A673 (cell line): ENCODE measurements around the gene RELN. TPM values are rescaled to one million over a fixed set of nuclear protein-coding genes. Genes with fewer than 3 reads are reported as not detected.
A peak's percentile ranks its signal among the peaks of the same experiment; 100 is the strongest.

ENCODE experiments used
- BruUV-seq: library from RNA; stranded (reverse); fragments of 400-500 nt; replicated peaks from 2 replicates; lab custom pipeline; 2021; lab: Mats Ljungman, UMichigan
- CTCF ChIA-PET: fragments of 300-600 bp; sonication (Branson Sonifier 250); formaldehyde crosslinking; loops from one replicate; lab custom pipeline; 2022; ENCODE audit warnings: antibody characterized with exemption; lab: Charles Lee
- POLR2A ChIA-PET: fragments of 300-600 bp; sonication (Branson Sonifier 250); formaldehyde crosslinking; loops from one replicate; lab custom pipeline; 2022; ENCODE audit warnings: antibody characterized with exemption; ENCODE audit not compliant: low non-redundant PET; lab: Charles Lee
- DNase-seq: peaks from one replicate; pipeline ENCODE4 v3.0.0-alpha.2; 2015; ENCODE audit warnings: low spot score
- H3K27ac ChIP-seq: fragments of 200-600 bp; sonication (generic); 2 replicates; pipeline ENCODE4 v1.5.1; 2016; ENCODE audit warnings: mixed run types, low read depth, mild to moderate bottlenecking, mixed read lengths, antibody characterized with exemption, low read length; ENCODE audit not compliant: poor library complexity, severe bottlenecking
- H3K27me3 ChIP-seq: fragments of 200-600 bp; sonication (generic); replicated peaks from 2 replicates; pipeline ENCODE4 v1.6.1; 2017; ENCODE audit warnings: mixed run types, low read depth, mild to moderate bottlenecking, mixed read lengths, antibody characterized with exemption, low read length; ENCODE audit not compliant: insufficient read depth, poor library complexity
- H3K36me3 ChIP-seq: fragments of 200-600 bp; sonication (generic); 2 replicates; pipeline ENCODE4 v1.6.1; 2016; ENCODE audit warnings: mixed run types, mild to moderate bottlenecking, mixed read lengths, antibody characterized with exemption, low read length; ENCODE audit not compliant: insufficient read depth, poor library complexity, severe bottlenecking
- H3K4me1 ChIP-seq: fragments of 200-600 bp; sonication (generic); 2 replicates; pipeline ENCODE4 v1.6.1; 2017; ENCODE audit warnings: mixed run types, mild to moderate bottlenecking, mixed read lengths, antibody characterized with exemption, low read length; ENCODE audit not compliant: insufficient read depth, poor library complexity, severe bottlenecking
- H3K4me3 ChIP-seq: fragments of 200-600 bp; sonication (generic); 2 replicates; pipeline ENCODE4 v1.5.1; 2016; ENCODE audit warnings: low read depth, mixed run types, mild to moderate bottlenecking, mixed read lengths, low read length; ENCODE audit not compliant: poor library complexity, severe bottlenecking
- H3K9me3 ChIP-seq: fragments of 200-600 bp; sonication (generic); 2 replicates; pipeline ENCODE4 v1.6.1; 2016; ENCODE audit warnings: mixed run types, low read depth, mild to moderate bottlenecking, mixed read lengths, antibody characterized with exemption, low read length; ENCODE audit not compliant: poor library complexity, severe bottlenecking
- EZH2 ChIP-seq: fragments of 200-600 bp; sonication (generic); IDR thresholded peaks from 2 replicates; pipeline ENCODE4 v1.6.1; 2017; ENCODE audit warnings: borderline replicate concordance, low read depth, mild to moderate bottlenecking, mixed read lengths, antibody characterized with exemption, low read length; ENCODE audit not compliant: poor library complexity, severe bottlenecking
- intact Hi-C: fragments of 100-400 bp; cut with micrococcal nuclease; formaldehyde crosslinking; loops from one replicate; pipeline ENCODE4 v1.10.0; 2022; ENCODE audit not compliant: unreplicated experiment
- total RNA-seq: library from RNA; stranded (reverse); gene quantifications from 2 replicates; pipeline ENCODE4 v1.2.3, GENCODE V29; 2021
- TF ChIP-seq, protein P1 (sequence below): fragments of 300-800, 200-600 bp; sonication (generic); conservative IDR thresholded peaks from 2 replicates; pipeline ENCODE4 v1.5.1; 2017; ENCODE audit warnings: low read depth, mild to moderate bottlenecking, antibody characterized with exemption, low read length, moderate library complexity, mixed read lengths

The RELN gene
- total RNA-seq, 1 experiment from 2014 or later = not detected

DNA sequence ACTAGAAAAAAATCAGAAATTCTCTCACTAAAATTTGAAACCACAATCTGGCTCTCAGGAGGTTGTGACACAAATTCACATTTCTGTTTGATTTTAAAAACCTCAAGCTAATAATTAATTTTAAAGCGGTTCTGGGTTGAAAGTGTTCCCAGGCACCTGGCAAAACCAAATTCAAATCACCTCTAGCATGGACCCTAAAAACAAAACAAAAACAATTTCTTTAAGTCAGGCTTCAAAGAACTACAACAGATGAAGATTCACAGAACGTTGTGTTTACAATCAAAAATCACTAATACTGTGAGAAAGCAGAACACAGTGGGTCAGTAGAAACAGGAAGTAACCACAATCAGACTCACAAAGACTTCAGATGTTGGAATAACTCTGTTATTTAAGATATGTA, 7.2 kb upstream of the RELN start:
- H3K27me3 ChIP-seq = peaks cover 8% of the 10 kb centered on the region
- peak overlapping the region; percentile 39 for H3K27ac ChIP-seq
- CTCF ChIA-PET = no interaction called here
- DNase-seq = peak; percentile 3
- intact Hi-C loops = no loop called here
- H3K4me3 ChIP-seq = no peak overlapping the region
- H3K4me1 ChIP-seq = no peaks in the 10 kb centered on the region
- TF ChIP-seq EZH2 = no peak
- TF ChIP-seq, protein P1, sequence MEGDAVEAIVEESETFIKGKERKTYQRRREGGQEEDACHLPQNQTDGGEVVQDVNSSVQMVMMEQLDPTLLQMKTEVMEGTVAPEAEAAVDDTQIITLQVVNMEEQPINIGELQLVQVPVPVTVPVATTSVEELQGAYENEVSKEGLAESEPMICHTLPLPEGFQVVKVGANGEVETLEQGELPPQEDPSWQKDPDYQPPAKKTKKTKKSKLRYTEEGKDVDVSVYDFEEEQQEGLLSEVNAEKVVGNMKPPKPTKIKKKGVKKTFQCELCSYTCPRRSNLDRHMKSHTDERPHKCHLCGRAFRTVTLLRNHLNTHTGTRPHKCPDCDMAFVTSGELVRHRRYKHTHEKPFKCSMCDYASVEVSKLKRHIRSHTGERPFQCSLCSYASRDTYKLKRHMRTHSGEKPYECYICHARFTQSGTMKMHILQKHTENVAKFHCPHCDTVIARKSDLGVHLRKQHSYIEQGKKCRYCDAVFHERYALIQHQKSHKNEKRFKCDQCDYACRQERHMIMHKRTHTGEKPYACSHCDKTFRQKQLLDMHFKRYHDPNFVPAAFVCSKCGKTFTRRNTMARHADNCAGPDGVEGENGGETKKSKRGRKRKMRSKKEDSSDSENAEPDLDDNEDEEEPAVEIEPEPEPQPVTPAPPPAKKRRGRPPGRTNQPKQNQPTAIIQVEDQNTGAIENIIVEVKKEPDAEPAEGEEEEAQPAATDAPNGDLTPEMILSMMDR = no peak
- H3K9me3 ChIP-seq = no peaks in the 10 kb centered on the region
- no TSS peak for BruUV-seq
- no peaks in the 10 kb centered on the region for H3K36me3 ChIP-seq
- POLR2A ChIA-PET = no interaction called here

DNA sequence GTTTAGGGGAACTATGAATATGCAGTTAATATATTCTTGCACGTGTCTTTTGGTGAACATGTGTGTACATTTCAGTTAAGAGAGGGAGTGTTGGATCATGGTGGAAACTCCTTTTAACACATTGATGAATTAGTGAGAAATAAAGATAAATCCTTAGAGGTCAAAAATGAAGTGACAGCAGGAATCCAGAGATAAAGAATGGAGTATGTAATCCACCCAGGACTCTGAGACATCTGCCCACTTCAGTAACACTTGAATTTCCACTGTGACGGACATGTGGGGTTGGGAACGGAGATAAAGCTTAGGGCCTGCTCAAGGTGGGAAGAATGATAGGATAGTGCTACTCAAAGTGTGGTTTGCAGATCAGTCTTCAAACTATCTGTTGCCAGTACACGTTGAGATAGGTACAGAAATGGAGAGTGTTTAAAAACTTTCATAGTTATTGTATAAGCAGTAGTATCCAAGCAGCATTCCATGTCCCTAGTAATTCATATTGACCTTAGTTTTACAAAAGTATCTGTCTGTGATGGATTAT, 6.6 kb upstream of the RELN start:
- no TSS peak for BruUV-seq
- Histone ChIP-seq H3K27ac (no peak overlapping the region), H3K4me1 (peaks cover 1% of the 10 kb centered on the region), H3K27me3 (peaks cover 13% of the 10 kb centered on the region), H3K4me3 (no peak overlapping the region), H3K9me3 (no peaks in the 10 kb centered on the region), H3K36me3 (no peaks in the 10 kb centered on the region)
- DNase-seq = no peak
- CTCF ChIA-PET = no interaction called here
- no peak for TF ChIP-seq EZH2
- TF ChIP-seq, protein P1 = no peak
- POLR2A ChIA-PET = no interaction called here
- intact Hi-C loops = no loop called here

DNA sequence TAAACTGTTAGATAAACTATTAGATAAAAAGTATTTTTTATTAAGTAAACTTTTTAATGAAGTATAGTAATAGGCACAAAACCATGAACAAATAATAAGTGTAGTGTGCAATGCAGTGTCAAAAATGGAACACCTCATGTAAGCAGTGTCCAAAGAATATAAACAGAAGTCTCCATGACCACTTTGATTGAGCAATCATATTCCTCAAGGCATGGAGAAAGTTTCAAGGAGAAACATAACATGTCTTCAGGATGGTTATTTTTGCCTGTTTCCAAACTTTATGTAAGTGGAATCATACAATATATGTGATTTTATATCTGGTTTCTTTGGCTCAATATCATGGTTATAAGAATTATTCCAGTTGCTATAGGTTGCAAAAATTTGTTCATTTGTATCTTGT, 6.1 kb upstream of the RELN start:
- no peak for TF ChIP-seq EZH2
- TF ChIP-seq, protein P1 = no peak
- intact Hi-C loops = no loop called here
- no TSS peak for BruUV-seq
- Histone ChIP-seq H3K4me3 (no peak overlapping the region), H3K27ac (no peak overlapping the region), H3K27me3 (peaks cover 18% of the 10 kb centered on the region), H3K36me3 (no peaks in the 10 kb centered on the region), H3K4me1 (peaks cover 6% of the 10 kb centered on the region), H3K9me3 (no peaks in the 10 kb centered on the region)
- CTCF ChIA-PET = no interaction called here
- POLR2A ChIA-PET = no interaction called here
- no peak for DNase-seq
